K562 (cell line): ENCODE results near the gene PSD4. TPM values are rescaled to one million over a fixed set of nuclear protein-coding genes. Genes with fewer than 3 reads are reported as not detected.
A peak's percentile ranks its signal among the peaks of the same experiment; 100 is the strongest.

Experiments used
- EHMT2 ChIP-seq: fragments of 450-650 bp; IDR thresholded peaks from 2 replicates; pipeline ENCODE4 v1.6.1; 2018; ENCODE audit warnings: antibody characterized with exemption
- FOXK2 ChIP-seq, 2 experiments: fragments of 450-650 bp; IDR thresholded peaks in 1 of 2; conservative IDR thresholded peaks in 1 of 2; 2 replicates each; pipeline ENCODE4 v1.6.1; 2016; ENCODE audit warnings: low read depth in 2 of 2, mild to moderate bottlenecking in 1 of 2
- GATA2 ChIP-seq: sonication (generic); formaldehyde crosslinking; IDR thresholded peaks from 2 replicates; pipeline ENCODE4 v1.4.0; 2020; ENCODE audit warnings: mild to moderate bottlenecking, missing genetic modification reagents
- HMGXB4 ChIP-seq: sonication (generic); formaldehyde crosslinking; IDR thresholded peaks from 2 replicates; pipeline ENCODE4 v1.8.1; 2023; ENCODE audit warnings: mild to moderate bottlenecking, missing genetic modification reagents
- JUN ChIP-seq, 2 experiments: sonication (generic) in 1 of 2; formaldehyde crosslinking in 1 of 2; IDR thresholded peaks; 2 replicates each; pipeline versions ENCODE4 v1.6.1 to v1.8.0; 2012 to 2022; ENCODE audit warnings: borderline replicate concordance in 2 of 2, mild to moderate bottlenecking in 2 of 2, improper control_type of control experiment in 1 of 2, low read depth in 1 of 2, low read length in 1 of 2, missing genetic modification reagents in 1 of 2
- JUND ChIP-seq, 2 experiments: IDR thresholded peaks; 2 replicates in 1 of 2; 3 replicates in 1 of 2; pipeline ENCODE4 v1.6.1; 2011; ENCODE audit warnings: borderline replicate concordance in 2 of 2, low read depth in 2 of 2, low read length in 2 of 2, improper control_type of control experiment in 1 of 2, missing biosample characterization in 1 of 2, missing genetic modification characterization in 1 of 2, missing genetic modification reagents in 1 of 2
- KDM2B ChIP-seq: fragments of 250-450 bp; sonication (Bioruptor Pico); IDR thresholded peaks from 2 replicates; pipeline ENCODE4 v1.8.0; 2021; ENCODE audit warnings: mild to moderate bottlenecking, moderate library complexity
- MTA3 ChIP-seq: fragments of 450-650 bp; formaldehyde crosslinking; IDR thresholded peaks from 2 replicates; pipeline ENCODE4 v1.6.1; 2017; ENCODE audit warnings: mild to moderate bottlenecking, borderline replicate concordance
- NCOA4 ChIP-seq: fragments of 450-650 bp; IDR thresholded peaks from 2 replicates; pipeline ENCODE4 v1.6.1; 2018; ENCODE audit warnings: mild to moderate bottlenecking; ENCODE audit not compliant: partially characterized antibody
- RBBP5 ChIP-seq: fragments of 200-600 bp; sonication (generic); IDR thresholded peaks from 2 replicates; pipeline ENCODE4 v1.6.1; 2012; ENCODE audit warnings: borderline replicate concordance, mild to moderate bottlenecking, low read length, control low read depth, inconsistent platforms; ENCODE audit not compliant: insufficient read depth, poor library complexity, severe bottlenecking
- SIN3B ChIP-seq: fragments of 450-650 bp; IDR thresholded peaks from 2 replicates; pipeline ENCODE4 v1.6.1; 2017; ENCODE audit warnings: low read depth, mild to moderate bottlenecking, moderate library complexity
- SLC30A9 ChIP-seq: fragments of 250-450 bp; sonication (Bioruptor Pico); IDR thresholded peaks from 2 replicates; pipeline ENCODE4 v1.8.0; 2022; ENCODE audit warnings: mild to moderate bottlenecking, moderate library complexity
- SMAD4 ChIP-seq: fragments of 250-450 bp; sonication (Bioruptor Pico); conservative IDR thresholded peaks from 2 replicates; pipeline ENCODE4 v1.8.0; 2021; ENCODE audit warnings: inconsistent platforms, mild to moderate bottlenecking, moderate library complexity
- SMARCA4 ChIP-seq: fragments of 450-650 bp; IDR thresholded peaks from 2 replicates; pipeline ENCODE4 v1.6.1; 2016
- TBL1XR1 ChIP-seq, 2 experiments: IDR thresholded peaks; 2 replicates each; pipeline ENCODE4 v1.6.1; 2012; ENCODE audit warnings: improper control_type of control experiment in 2 of 2, low read length in 2 of 2, mild to moderate bottlenecking in 1 of 2
- XRCC4 ChIP-seq: IDR thresholded peaks from one replicate; pipeline ENCODE4 v1.6.1; 2011; ENCODE audit not compliant: insufficient read depth, insufficient read length; ENCODE audit errors: extremely low read depth
- ZNF24 ChIP-seq: fragments of 450-650 bp; IDR thresholded peaks from 2 replicates; pipeline ENCODE4 v1.6.1; 2016
- ZNF41 ChIP-seq: fragments of 250-450 bp; sonication (Bioruptor Pico); conservative IDR thresholded peaks from 2 replicates; pipeline ENCODE4 v1.4.0; 2020; ENCODE audit warnings: mild to moderate bottlenecking
- ZNF592 ChIP-seq: fragments of 450-650 bp; IDR thresholded peaks from 2 replicates; pipeline ENCODE4 v1.6.1; 2017; ENCODE audit warnings: antibody characterized with exemption, mild to moderate bottlenecking
- ZNF778 ChIP-seq: fragments of 450-650 bp; formaldehyde crosslinking; IDR thresholded peaks from 2 replicates; pipeline ENCODE4 v1.4.0; 2020; ENCODE audit warnings: mild to moderate bottlenecking, moderate library complexity
- polyA plus RNA-seq, 8 experiments: library from polyadenylated mRNA; depleted of rRNA in 4 of 8; stranded (reverse) in 5 of 8; unstranded in 3 of 8; fragments of >200 nt; fragmentation: Nextera tagmentation in 2 of 8; fragmentation: Illumina TruSeq in 1 of 8; extraction: Ambion mirVana in 2 of 8; extraction: Trizol in 1 of 8; gene quantifications; 2 replicates each; pipeline versions ENCODE4 v1.2.1 to v1.2.3, GENCODE V29; 2011 to 2014; ENCODE audit warnings: inconsistent platforms in 1 of 8, missing spikeins in 1 of 8
- total RNA-seq, 7 experiments: library from RNA; depleted of rRNA in 6 of 7; stranded (reverse); fragments of >200 nt in 6 of 7; fragmentation: Illumina TruSeq in 2 of 7; extraction: Trizol in 2 of 7; gene quantifications; 2 replicates each; pipeline versions ENCODE4 v1.2.1 to v1.2.3, GENCODE V29; 2011 to 2021; ENCODE audit warnings: low replicate concordance in 1 of 7

Gene PSD4
- total and polyA plus RNA-seq, 9 of the 15 experiments (the other 6 are each of a cell fraction or from before 2014, with no cell fraction given), result 0.46 to 54.0 (median 20.8) TPM

DNA sequence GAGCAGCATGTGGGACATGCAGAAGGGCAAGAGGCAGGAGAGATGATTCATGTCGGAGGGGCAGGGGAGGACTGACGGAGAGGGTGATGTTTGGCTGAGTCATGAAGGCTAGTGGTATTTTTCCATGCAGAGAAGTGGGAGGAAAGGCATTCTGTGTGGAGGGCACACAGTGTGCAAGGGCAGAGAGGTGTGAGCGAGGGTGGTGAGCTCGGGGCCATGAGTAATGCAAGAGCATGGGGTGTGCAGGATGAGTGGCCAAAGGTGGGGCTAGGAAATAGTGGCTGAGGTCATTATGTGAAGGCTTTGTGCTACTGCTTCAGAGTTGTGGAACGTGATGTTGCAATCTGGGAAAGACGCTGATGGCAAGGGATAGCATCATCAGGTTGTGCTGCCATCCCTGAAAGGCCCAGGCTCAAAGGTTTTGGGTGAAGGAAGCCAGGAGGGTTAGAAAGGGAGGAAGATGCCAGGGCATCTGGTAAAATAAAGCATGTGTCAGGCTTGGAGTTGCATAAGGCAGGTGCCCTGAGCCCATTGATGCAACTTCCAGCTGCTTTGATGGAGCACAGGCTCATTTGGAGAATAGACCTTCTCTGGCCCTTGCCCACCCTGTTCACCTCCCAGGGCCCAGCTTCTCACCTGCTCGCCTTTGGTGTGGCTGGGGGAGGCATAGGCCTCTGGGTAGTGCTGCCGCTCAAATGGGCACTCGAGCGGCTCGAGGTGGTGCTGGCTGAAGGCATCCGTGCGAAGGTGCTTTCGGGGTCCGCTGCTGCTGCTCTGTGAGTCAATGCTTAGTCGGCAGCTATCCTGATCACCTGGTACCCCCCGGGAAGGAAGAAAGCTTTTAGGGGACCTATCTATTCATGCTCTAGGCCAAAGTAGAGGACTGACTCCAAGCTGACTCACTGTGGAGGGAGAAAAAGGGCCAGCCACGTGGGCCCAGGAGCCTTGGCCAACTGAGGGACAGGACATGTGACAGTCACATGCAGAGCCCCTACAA, 67.4 kb downstream of the PSD4 start (continued):
- peak; percentile 60; the same call in 1 of the 2 replicates for TF ChIP-seq ZNF592
- no peak for TF ChIP-seq GATA2 (CRISPR knock-in tag)
- TF ChIP-seq EHMT2, result peak; percentile 64; the same call in 1 of the 2 replicates
- no peak for TF ChIP-seq HMGXB4 (CRISPR knock-in tag)
- TF ChIP-seq SMARCA4, result peak; percentile 84
- no peak for TF ChIP-seq XRCC4
- TF ChIP-seq FOXK2 (conservative IDR thresholded peaks at IDR 0.05 in 1 of 2, IDR thresholded peaks at IDR 0.05 in 1 of 2; ENCODE audit: low read depth in 2 of 2), result peak in 1 of 2 experiments; percentile 41; a peak in 1 of 4 replicates
- peak; percentile 4 for TF ChIP-seq RBBP5
- peak; percentile 78 for TF ChIP-seq JUN (IDR thresholded peaks at IDR 0.05; ENCODE audit: borderline replicate concordance, low read depth, low read length)
- TF ChIP-seq JUN (CRISPR knock-in tag; IDR thresholded peaks at IDR 0.05; ENCODE audit: borderline replicate concordance), result no peak
- no peak for TF ChIP-seq SMAD4 (CRISPR knock-in tag)
- no peak for TF ChIP-seq SLC30A9 (CRISPR knock-in tag)
- TF ChIP-seq SIN3B, result no peak
- TF ChIP-seq ZNF41 (CRISPR knock-in tag), result no peak
- 0 out of 2 replicates have a peak, but pooled peaks have one; percentile 21 for TF ChIP-seq MTA3
- TF ChIP-seq TBL1XR1 (IDR thresholded peaks at IDR 0.05; ENCODE audit: low read length in 2 of 2), result no peak
- TF ChIP-seq ZNF778 (CRISPR knock-in tag), result no peak
- no peak for TF ChIP-seq KDM2B (CRISPR knock-in tag)
- no peak for TF ChIP-seq NCOA4
- peak; percentile 87 for TF ChIP-seq JUND (IDR thresholded peaks at IDR 0.05; ENCODE audit: borderline replicate concordance, low read depth, low read length)
- TF ChIP-seq JUND (tag; IDR thresholded peaks at IDR 0.05; ENCODE audit: borderline replicate concordance, low read depth, low read length), result peak; percentile 78; the same call in 2 of the 3 replicates
- TF ChIP-seq ZNF24, result no peak
